A673 (cell line): ENCODE data around the gene VIPR1. TPM values are rescaled to one million over a fixed set of nuclear protein-coding genes. Genes with fewer than 3 reads are reported as not detected.

Experiments used
- BruUV-seq: library from RNA; stranded (reverse); fragments of 400-500 nt; replicated peaks from 2 replicates; lab custom pipeline; 2021; lab: Mats Ljungman, UMichigan
- CTCF ChIA-PET: fragments of 300-600 bp; sonication (Branson Sonifier 250); formaldehyde crosslinking; loops from one replicate; lab custom pipeline; 2022; ENCODE audit warnings: antibody characterized with exemption; lab: Charles Lee
- POLR2A ChIA-PET: fragments of 300-600 bp; sonication (Branson Sonifier 250); formaldehyde crosslinking; loops from one replicate; lab custom pipeline; 2022; ENCODE audit warnings: antibody characterized with exemption; ENCODE audit not compliant: low non-redundant PET; lab: Charles Lee
- DNase-seq: peaks from one replicate; pipeline ENCODE4 v3.0.0-alpha.2; 2015; ENCODE audit warnings: low spot score
- H3K27ac ChIP-seq: fragments of 200-600 bp; sonication (generic); 2 replicates; pipeline ENCODE4 v1.5.1; 2016; ENCODE audit warnings: mixed run types, low read depth, mild to moderate bottlenecking, mixed read lengths, antibody characterized with exemption, low read length; ENCODE audit not compliant: poor library complexity, severe bottlenecking
- H3K27me3 ChIP-seq: fragments of 200-600 bp; sonication (generic); replicated peaks from 2 replicates; pipeline ENCODE4 v1.6.1; 2017; ENCODE audit warnings: mixed run types, low read depth, mild to moderate bottlenecking, mixed read lengths, antibody characterized with exemption, low read length; ENCODE audit not compliant: insufficient read depth, poor library complexity
- H3K36me3 ChIP-seq: fragments of 200-600 bp; sonication (generic); 2 replicates; pipeline ENCODE4 v1.6.1; 2016; ENCODE audit warnings: mixed run types, mild to moderate bottlenecking, mixed read lengths, antibody characterized with exemption, low read length; ENCODE audit not compliant: insufficient read depth, poor library complexity, severe bottlenecking
- H3K4me1 ChIP-seq: fragments of 200-600 bp; sonication (generic); 2 replicates; pipeline ENCODE4 v1.6.1; 2017; ENCODE audit warnings: mixed run types, mild to moderate bottlenecking, mixed read lengths, antibody characterized with exemption, low read length; ENCODE audit not compliant: insufficient read depth, poor library complexity, severe bottlenecking
- H3K4me3 ChIP-seq: fragments of 200-600 bp; sonication (generic); 2 replicates; pipeline ENCODE4 v1.5.1; 2016; ENCODE audit warnings: low read depth, mixed run types, mild to moderate bottlenecking, mixed read lengths, low read length; ENCODE audit not compliant: poor library complexity, severe bottlenecking
- H3K9me3 ChIP-seq: fragments of 200-600 bp; sonication (generic); 2 replicates; pipeline ENCODE4 v1.6.1; 2016; ENCODE audit warnings: mixed run types, low read depth, mild to moderate bottlenecking, mixed read lengths, antibody characterized with exemption, low read length; ENCODE audit not compliant: poor library complexity, severe bottlenecking
- EZH2 ChIP-seq: fragments of 200-600 bp; sonication (generic); IDR thresholded peaks from 2 replicates; pipeline ENCODE4 v1.6.1; 2017; ENCODE audit warnings: borderline replicate concordance, low read depth, mild to moderate bottlenecking, mixed read lengths, antibody characterized with exemption, low read length; ENCODE audit not compliant: poor library complexity, severe bottlenecking
- intact Hi-C: fragments of 100-400 bp; cut with micrococcal nuclease; formaldehyde crosslinking; loops from one replicate; pipeline ENCODE4 v1.10.0; 2022; ENCODE audit not compliant: unreplicated experiment
- total RNA-seq: library from RNA; stranded (reverse); gene quantifications from 2 replicates; pipeline ENCODE4 v1.2.3, GENCODE V29; 2021
- TF ChIP-seq, protein P1 (sequence below): fragments of 300-800, 200-600 bp; sonication (generic); conservative IDR thresholded peaks from 2 replicates; pipeline ENCODE4 v1.5.1; 2017; ENCODE audit warnings: low read depth, mild to moderate bottlenecking, antibody characterized with exemption, low read length, moderate library complexity, mixed read lengths

The VIPR1 gene
- total RNA-seq, 1 experiment from 2014 or later, result 0.26 TPM

GRCh38 chr3:42461762-42462161 is 40.7 kb upstream of the VIPR1 start:
- BruUV-seq, result no TSS peak
- Histone ChIP-seq H3K36me3 (no peaks in the 10 kb centered on the region), H3K4me3 (no peak overlapping the region), H3K9me3 (no peaks in the 10 kb centered on the region), H3K4me1 (no peaks in the 10 kb centered on the region), H3K27ac (no peak overlapping the region), H3K27me3 (no peaks in the 10 kb centered on the region)
- CTCF ChIA-PET, result no interaction called here
- DNase-seq, result no peak
- intact Hi-C loops, result no loop called here
- TF ChIP-seq, protein P1, sequence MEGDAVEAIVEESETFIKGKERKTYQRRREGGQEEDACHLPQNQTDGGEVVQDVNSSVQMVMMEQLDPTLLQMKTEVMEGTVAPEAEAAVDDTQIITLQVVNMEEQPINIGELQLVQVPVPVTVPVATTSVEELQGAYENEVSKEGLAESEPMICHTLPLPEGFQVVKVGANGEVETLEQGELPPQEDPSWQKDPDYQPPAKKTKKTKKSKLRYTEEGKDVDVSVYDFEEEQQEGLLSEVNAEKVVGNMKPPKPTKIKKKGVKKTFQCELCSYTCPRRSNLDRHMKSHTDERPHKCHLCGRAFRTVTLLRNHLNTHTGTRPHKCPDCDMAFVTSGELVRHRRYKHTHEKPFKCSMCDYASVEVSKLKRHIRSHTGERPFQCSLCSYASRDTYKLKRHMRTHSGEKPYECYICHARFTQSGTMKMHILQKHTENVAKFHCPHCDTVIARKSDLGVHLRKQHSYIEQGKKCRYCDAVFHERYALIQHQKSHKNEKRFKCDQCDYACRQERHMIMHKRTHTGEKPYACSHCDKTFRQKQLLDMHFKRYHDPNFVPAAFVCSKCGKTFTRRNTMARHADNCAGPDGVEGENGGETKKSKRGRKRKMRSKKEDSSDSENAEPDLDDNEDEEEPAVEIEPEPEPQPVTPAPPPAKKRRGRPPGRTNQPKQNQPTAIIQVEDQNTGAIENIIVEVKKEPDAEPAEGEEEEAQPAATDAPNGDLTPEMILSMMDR, result no peak
- TF ChIP-seq EZH2, result no peak
- POLR2A ChIA-PET, result no interaction called here

DNA sequence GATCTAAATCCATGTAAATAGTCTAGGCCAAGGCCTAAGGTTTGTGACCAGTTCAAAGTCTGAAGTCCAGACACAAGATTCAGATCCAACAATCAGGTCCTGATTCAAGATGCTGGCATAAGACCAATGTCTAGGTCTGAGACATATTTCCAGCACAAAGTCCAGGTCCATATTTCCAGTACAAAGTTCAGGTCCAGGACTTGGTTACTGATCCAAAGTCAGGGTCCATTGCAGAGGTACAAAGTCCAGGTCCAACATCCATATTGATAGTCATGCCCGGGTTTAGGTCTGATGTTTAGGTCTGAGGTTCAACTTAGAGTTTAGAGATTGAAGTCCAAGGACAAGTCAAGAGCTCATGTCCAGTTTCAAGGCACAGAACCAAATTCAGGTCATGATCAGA is 39.4 kb upstream of the VIPR1 start:
- ChIA-PET POLR2A (no interaction called here), CTCF (no interaction called here)
- DNase-seq, result no peak
- BruUV-seq, result no TSS peak
- no peak overlapping the region for H3K27ac ChIP-seq
- H3K4me3 ChIP-seq, result no peak overlapping the region
- TF ChIP-seq EZH2, result no peak
- TF ChIP-seq, protein P1, result no peak
- intact Hi-C loops, result no loop called here
- no peaks in the 10 kb centered on the region for H3K27me3 ChIP-seq
- no peaks in the 10 kb centered on the region for H3K9me3 ChIP-seq
- H3K36me3 ChIP-seq, result no peaks in the 10 kb centered on the region
- H3K4me1 ChIP-seq, result no peaks in the 10 kb centered on the region

DNA sequence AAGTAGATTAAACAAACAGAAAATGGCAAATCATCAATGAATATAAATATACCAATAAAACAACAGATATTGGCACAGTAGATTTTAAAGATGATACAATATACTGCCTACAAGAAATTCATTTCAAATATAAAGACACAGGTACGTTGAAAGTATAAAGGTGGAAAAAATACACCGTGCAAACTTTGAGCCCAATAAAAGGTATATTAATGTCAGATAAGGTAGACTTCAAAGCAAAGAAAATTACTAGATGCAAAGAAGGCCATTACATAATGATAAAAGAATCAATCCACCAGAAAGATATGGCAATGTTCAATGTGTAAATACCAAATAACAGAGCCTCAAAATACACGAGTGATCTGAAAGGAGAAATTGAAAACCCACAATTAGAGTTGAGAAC is 34.3 kb upstream of the VIPR1 start:
- H3K4me1 ChIP-seq, result no peaks in the 10 kb centered on the region
- H3K4me3 ChIP-seq, result no peak overlapping the region
- CTCF ChIA-PET, result no interaction called here
- no peaks in the 10 kb centered on the region for H3K27me3 ChIP-seq
- no peak overlapping the region for H3K27ac ChIP-seq
- TF ChIP-seq, protein P1, result no peak
- no peak for TF ChIP-seq EZH2
- H3K36me3 ChIP-seq, result no peaks in the 10 kb centered on the region
- no peaks in the 10 kb centered on the region for H3K9me3 ChIP-seq
- POLR2A ChIA-PET, result no interaction called here
- intact Hi-C loops, result no loop called here
- no peak for DNase-seq
- no TSS peak for BruUV-seq
